ENCODE measurements around the gene RASA4. TPM values are rescaled to one million over a fixed set of nuclear protein-coding genes. Genes with fewer than 3 reads are reported as not detected.

The RASA4 gene
- total RNA-seq: 1.4 and 3.3 TPM in 2 replicates

DNA sequence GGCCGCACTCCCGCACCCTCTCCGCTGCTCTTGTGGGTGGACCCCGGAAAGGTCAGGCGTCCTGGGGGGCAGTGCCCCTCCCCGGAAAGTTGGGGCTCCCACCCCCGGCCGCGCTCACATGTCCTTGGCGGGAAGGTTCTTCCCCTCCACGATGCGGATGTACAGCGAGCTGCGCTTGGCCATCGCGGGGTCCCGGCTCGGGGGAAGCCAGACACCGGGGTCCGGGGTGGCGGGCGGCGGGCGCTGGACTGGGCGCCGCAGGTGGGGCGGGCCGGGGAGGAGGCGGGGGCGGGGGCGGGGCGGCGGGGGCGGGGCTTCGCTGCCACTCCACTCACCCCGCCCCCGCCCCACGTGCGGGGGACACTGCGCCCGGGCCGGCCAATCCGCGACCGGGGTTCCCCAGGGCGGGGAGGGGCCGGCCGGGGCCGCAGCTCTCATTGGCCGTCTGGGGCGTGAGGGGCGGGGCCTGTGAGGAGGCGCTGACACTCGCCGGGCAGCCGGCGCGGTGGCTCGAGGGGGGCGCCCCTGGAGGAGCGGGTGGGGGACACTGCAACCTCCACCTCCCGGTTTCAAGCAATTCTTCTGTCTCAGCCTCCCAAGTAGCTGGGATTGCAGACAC is at the start of gene RASA4:
TSS of gene RASA4 (minus strand) at position 250 of the 619 bp plus-strand sequence. CDS start at position 183, 67 bp downstream.

DNA sequence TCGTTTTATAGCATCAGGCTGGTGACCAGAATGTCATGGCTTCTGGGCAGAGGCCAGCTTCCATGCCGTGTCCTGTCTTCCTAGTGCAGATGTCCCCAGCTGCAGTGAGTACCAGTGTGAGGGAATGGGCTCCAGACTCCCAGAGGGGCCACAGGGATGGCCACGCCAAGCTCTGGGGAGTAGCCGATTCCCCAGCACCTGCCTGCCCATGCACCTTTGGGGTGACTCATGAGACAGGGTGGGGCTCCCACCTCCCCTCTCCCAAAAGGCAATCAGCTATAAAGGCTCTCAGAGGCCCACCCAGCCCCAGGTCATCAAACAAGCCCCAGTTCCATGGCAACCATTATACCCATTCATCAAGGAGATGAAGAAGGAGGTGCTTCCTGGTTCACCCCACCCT is 33.4 kb upstream of the RASA4 start, which contains the start of gene SPDYE2B:
TSS of gene SPDYE2B (plus strand) at position 396 of the 400 bp plus-strand sequence. CDS start 2,030 bp downstream, outside the sequence.

DNA sequence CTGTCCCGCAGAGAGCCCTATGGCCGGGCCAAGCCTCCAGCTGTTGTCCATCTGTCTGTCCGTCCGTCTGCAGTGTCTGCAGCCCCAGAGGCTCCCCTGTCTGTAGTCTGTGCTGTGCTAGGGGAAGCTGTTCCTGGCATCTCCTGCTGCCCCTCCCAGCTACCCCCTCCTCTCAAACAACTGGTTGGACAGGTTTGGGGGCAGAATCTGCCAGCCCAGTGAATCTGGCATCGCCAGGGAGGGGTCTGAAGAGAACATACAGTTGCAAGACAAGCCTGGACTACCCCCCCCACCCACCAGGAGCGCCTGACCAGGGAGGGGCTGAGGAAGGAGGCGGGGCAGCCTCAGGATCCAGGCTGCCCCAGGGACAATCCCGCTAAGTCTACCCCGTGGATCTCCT is 26.1 kb upstream of the RASA4 start, which contains the start of gene UPK3BL1:
TSS of gene UPK3BL1 (minus strand) at position 101 of the 400 bp plus-strand sequence. CDS start at position 51, 50 bp downstream.

DNA sequence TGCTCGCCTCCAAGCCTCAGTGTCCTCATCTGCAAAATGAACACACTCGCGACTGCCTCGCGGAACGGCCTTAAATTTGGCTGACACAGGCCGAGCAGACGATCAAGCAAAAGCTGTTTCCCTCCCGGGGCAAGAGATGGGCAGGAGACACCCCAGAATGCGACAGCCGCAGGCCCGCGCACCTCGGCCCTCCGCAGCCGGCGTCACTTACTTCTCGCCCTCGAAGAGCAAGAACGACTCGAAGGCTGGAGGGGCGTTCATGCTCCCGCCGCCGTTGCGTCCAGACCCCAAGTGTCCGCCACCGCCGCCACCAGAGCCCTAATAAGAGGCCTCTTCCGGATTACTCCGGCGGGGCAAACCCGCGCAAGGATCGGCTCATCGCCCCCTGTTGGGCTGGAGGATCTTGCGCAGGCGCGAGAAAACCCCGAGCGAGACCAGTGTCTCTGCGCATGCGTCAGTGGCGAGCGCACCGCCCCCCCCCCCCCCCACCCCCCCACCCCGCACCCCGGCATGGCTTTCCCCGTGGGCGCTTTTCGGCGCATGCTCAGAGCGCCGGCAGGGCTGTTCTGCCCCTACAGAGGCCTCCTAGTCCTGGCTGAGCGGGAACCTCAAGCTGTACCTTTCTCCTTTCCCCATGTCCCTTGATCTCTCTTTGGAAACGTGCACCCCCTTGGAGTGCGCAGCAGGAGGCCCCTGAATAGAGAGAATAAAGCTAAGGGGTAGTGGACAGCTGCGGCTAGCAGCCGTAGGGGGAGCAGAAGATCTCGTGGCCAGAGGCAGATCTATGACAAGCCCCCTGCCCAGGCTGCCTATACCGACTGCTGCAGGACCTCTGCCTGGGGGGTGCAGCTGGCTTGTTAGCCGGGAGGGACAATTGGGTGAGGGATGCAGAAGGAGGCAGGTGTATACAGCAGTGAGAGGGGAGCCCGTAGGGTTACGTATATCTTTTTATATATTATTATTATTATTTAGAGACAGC is 44.0 kb downstream of the RASA4 start, which contains the start of gene POLR2J3:
TSS of gene POLR2J3 (minus strand) at position 323 of the 979 bp plus-strand sequence. CDS start at position 261, 62 bp downstream.

DNA sequence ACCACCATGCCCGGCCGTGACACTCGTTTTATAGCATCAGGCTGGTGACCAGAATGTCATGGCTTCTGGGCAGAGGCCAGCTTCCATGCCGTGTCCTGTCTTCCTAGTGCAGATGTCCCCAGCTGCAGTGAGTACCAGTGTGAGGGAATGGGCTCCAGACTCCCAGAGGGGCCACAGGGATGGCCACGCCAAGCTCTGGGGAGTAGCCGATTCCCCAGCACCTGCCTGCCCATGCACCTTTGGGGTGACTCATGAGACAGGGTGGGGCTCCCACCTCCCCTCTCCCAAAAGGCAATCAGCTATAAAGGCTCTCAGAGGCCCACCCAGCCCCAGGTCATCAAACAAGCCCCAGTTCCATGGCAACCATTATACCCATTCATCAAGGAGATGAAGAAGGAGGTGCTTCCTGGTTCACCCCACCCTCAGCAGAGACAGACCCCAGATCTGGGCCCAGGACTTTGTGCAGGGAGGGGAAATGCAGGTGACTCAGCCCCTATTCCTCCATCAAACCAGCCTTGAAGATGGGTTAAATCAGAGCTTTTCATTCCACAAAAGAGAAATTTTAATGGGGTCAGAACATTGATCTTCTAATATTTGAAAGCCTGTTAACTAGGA is 65.6 kb downstream of the RASA4 start, which contains the start of gene SPDYE2:
TSS of gene SPDYE2 (plus strand) at position 419 of the 615 bp plus-strand sequence. CDS start 2,030 bp downstream, outside the sequence.

DNA sequence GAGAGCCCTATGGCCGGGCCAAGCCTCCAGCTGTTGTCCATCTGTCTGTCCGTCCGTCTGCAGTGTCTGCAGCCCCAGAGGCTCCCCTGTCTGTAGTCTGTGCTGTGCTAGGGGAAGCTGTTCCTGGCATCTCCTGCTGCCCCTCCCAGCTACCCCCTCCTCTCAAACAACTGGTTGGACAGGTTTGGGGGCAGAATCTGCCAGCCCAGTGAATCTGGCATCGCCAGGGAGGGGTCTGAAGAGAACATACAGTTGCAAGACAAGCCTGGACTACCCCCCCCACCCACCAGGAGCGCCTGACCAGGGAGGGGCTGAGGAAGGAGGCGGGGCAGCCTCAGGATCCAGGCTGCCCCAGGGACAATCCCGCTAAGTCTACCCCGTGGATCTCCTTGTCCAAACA is 73.0 kb downstream of the RASA4 start, which contains the start of gene UPK3BL2:
TSS of gene UPK3BL2 (minus strand) at position 101 of the 400 bp plus-strand sequence. CDS start at position 41, 60 bp downstream.

Small RNA genes lying within 50 kb of the gene (small RNA-seq; reads per million reads assigned to genes)
- gene UPK3BL1: not detected

Other genes with a start within 250 kb of the RASA4 start
- 10.3 and 10.9 TPM in 2 replicates for gene PRKRIP1, start 220.4 kb downstream of the RASA4 start, total RNA-seq
- 23.9 and 30.1 TPM in 2 replicates for gene ORAI2, start 183.2 kb downstream of the RASA4 start, total RNA-seq
- gene ALKBH4, start 151.9 kb downstream of the RASA4 start, total RNA-seq: 10.7 and 11.1 TPM in 2 replicates
- gene LRWD1, start 151.8 kb downstream of the RASA4 start, total RNA-seq: 23.5 and 33.2 TPM in 2 replicates
- 37.8 and 46.7 TPM in 2 replicates for gene POLR2J, start 137.8 kb downstream of the RASA4 start, total RNA-seq
- gene RASA4B, start 99.0 kb downstream of the RASA4 start, total RNA-seq: 0.20 and 0.73 TPM in 2 replicates
- gene UPK3BL2, start 73.1 kb downstream of the RASA4 start, total RNA-seq: 2.9 and 3.7 TPM in 2 replicates
- not detected in 2 replicates for gene SPDYE2, start 65.5 kb downstream of the RASA4 start, total RNA-seq
- gene POLR2J3, start 44.2 kb downstream of the RASA4 start, total RNA-seq: 30.9 and 38.7 TPM in 2 replicates
- gene UPK3BL1, start 26.0 kb upstream of the RASA4 start, total RNA-seq: 3.3 and 11.5 TPM in 2 replicates
- gene SPDYE2B, start 33.6 kb upstream of the RASA4 start, total RNA-seq: not detected in 2 replicates
- gene POLR2J2, start 54.9 kb upstream of the RASA4 start, total RNA-seq: 2.6 and 8.0 TPM in 2 replicates
- 7.0 and 9.6 TPM in 2 replicates for gene FAM185A, start 132.2 kb upstream of the RASA4 start, total RNA-seq

All from subcutaneous preadipocyte (primary cell).